ENCODE data around the gene KRT86. TPM values are rescaled to one million over a fixed set of nuclear protein-coding genes. Genes with fewer than 3 reads are reported as not detected.

Gene KRT86
- total RNA-seq, 6 experiments from 2014 or later, result not detected

GRCh38 chr12:52248541-52249461 lies 25.6 kb upstream of the KRT86 start:
- peak in 3 of 4 donors; percentile 7 to 57 (median 36) for ATAC-seq
- H3K27ac ChIP-seq, result no peak overlapping the region

DNA sequence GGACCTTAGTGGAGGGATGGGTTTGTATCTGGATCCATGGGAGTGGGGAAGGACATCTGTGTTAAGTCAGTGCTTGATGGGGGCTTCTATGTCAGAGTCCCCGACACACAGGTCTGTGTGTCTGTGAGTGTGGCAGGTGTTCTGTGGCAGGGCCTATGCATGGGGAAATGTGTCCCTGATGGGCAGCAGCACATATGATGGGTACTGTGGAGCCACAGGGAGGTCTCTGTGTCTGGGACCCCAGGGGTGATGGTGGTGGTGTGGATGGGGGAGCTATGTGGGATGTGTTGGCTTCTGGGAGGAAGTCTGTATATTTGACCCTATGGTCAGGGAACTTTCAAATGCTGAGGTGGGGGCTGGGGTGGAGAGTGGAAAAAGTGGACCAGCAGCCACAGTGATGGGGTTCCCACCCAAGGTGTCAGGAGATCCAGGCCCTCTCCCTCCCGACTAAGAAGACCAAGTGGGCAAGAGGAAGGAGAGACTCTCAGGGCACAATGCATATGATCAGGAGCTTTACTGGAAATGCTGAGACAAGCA lies 24.9 kb upstream of the KRT86 start:
- TF ChIP-seq, protein P1, sequence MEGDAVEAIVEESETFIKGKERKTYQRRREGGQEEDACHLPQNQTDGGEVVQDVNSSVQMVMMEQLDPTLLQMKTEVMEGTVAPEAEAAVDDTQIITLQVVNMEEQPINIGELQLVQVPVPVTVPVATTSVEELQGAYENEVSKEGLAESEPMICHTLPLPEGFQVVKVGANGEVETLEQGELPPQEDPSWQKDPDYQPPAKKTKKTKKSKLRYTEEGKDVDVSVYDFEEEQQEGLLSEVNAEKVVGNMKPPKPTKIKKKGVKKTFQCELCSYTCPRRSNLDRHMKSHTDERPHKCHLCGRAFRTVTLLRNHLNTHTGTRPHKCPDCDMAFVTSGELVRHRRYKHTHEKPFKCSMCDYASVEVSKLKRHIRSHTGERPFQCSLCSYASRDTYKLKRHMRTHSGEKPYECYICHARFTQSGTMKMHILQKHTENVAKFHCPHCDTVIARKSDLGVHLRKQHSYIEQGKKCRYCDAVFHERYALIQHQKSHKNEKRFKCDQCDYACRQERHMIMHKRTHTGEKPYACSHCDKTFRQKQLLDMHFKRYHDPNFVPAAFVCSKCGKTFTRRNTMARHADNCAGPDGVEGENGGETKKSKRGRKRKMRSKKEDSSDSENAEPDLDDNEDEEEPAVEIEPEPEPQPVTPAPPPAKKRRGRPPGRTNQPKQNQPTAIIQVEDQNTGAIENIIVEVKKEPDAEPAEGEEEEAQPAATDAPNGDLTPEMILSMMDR (IDR thresholded peaks at IDR 0.05), result no peak
- TF ChIP-seq POLR2A (IDR thresholded peaks at IDR 0.05), result no peak
- H3K27ac ChIP-seq, result no peak overlapping the region
- ATAC-seq (no peak), DNase-seq (no peak)
- no peak overlapping the region for H3K4me3 ChIP-seq
- 17% methylated on average over 1 of the region's 2 CpGs for WGBS (ENCODE audit: insufficient coverage, low coverage, low lambda C conversion rate, missing lambda C conversion rate)
- H3K9me3 ChIP-seq, result no peaks in the 10 kb centered on the region
- no peaks in the 10 kb centered on the region for H3K27me3 ChIP-seq
- no peaks in the 10 kb centered on the region for H3K36me3 ChIP-seq
- intact Hi-C loops (cut with DNase I), result no loop called here
- H3K4me1 ChIP-seq, result no peaks in the 10 kb centered on the region

More at GRCh38 chr12:52248541-52249461, 25.6 kb upstream of the KRT86 start:
- intact Hi-C loops (cut with DNase I), result no loop called here
- WGBS (ENCODE audit: insufficient coverage, low coverage, low lambda C conversion rate, missing lambda C conversion rate), result 50% methylated on average over 7 of the region's 18 CpGs
- H3K4me1 ChIP-seq, result no peaks in the 10 kb centered on the region
- peak in 1 of 3 donors; percentile 50 for DNase-seq
- no peak for TF ChIP-seq POLR2A (IDR thresholded peaks at IDR 0.05)
- TF ChIP-seq, protein P1 (IDR thresholded peaks at IDR 0.05), result no peak
- no peaks in the 10 kb centered on the region for H3K9me3 ChIP-seq
- no peaks in the 10 kb centered on the region for H3K36me3 ChIP-seq
- H3K27me3 ChIP-seq, result no peaks in the 10 kb centered on the region
- no peak overlapping the region for H3K4me3 ChIP-seq

GRCh38 chr12:52250048-52250990 lies 24.1 kb upstream of the KRT86 start:
- Histone ChIP-seq H3K4me1 (no peaks in the 10 kb centered on the region), H3K27me3 (no peaks in the 10 kb centered on the region), H3K27ac (no peak overlapping the region), H3K9me3 (no peaks in the 10 kb centered on the region), H3K36me3 (no peaks in the 10 kb centered on the region), H3K4me3 (peak overlapping the region in 1 of 3 donors; percentile 14)
- TF ChIP-seq, protein P1 (IDR thresholded peaks at IDR 0.05), result no peak
- no peak for TF ChIP-seq POLR2A (IDR thresholded peaks at IDR 0.05)
- 57% methylated on average over 4 of the region's 52 CpGs for WGBS (ENCODE audit: insufficient coverage, low coverage, low lambda C conversion rate, missing lambda C conversion rate)
- intact Hi-C loops (cut with DNase I), result no loop called here
- ATAC-seq (peak in 1 of 4 donors; percentile 20), DNase-seq (no peak)

DNA sequence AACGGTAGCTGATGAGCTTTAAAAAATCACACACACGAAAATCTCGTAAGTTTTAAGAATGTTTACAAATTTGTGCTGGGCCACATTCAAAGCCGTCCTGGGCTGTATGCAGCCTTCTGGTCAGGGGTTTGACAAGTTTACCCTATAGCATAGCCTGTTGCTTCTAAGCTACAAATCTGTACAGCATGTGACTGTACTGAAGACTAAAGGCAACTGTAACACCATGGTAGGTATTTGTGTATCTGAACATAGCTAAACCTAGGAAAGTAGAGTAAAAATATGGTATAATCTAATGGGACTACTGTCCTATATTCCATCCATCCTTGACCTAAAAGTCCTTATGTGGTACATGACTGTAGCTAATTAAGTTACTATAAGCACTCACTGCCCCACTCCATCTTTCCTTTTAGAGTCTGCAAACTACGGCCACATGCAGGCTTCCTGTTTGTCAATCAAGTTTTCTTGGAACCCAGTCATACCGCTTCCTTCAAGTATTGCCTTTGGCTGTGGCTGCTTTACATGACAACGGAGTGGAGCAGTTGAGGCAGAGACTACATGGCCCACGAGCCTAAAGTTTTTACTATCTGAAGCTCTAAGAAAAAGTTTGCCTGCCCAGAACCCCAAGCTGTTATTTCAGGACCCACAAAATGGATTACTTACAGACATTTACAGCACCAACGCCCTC lies 22.9 kb upstream of the KRT86 start:
- Histone ChIP-seq H3K4me1 (no peaks in the 10 kb centered on the region), H3K36me3 (no peaks in the 10 kb centered on the region), H3K9me3 (no peaks in the 10 kb centered on the region), H3K27me3 (no peaks in the 10 kb centered on the region), H3K4me3 (no peak overlapping the region), H3K27ac (no peak overlapping the region)
- DNase-seq (no peak), ATAC-seq (no peak)
- intact Hi-C loops (cut with DNase I), result no loop called here
- WGBS (ENCODE audit: insufficient coverage, low coverage, low lambda C conversion rate, missing lambda C conversion rate), result 72% methylated on average over 9 of the region's 9 CpGs
- TF ChIP-seq, protein P1 (IDR thresholded peaks at IDR 0.05), result no peak
- no peak for TF ChIP-seq POLR2A (IDR thresholded peaks at IDR 0.05)
